ENCODE results near the gene MAP3K20.
"Not testable (repeated sequence)": the region's sequence is repeated elsewhere in the genome, so short reads cannot be mapped to it uniquely, and the experiment has no call there.

MAP3K20 gene

GRCh38 chr2:173290518-173290917 is 214.9 kb downstream of the MAP3K20 start:
- H3K9me3 ChIP-seq (ENCODE audit: low read length), result no peaks in the 10 kb centered on the region
- no peaks in the 10 kb centered on the region for H3K27me3 ChIP-seq (ENCODE audit: insufficient read depth, low read length)
- no peaks in the 10 kb centered on the region for H3K4me1 ChIP-seq (ENCODE audit: insufficient read depth, low read length)
- no peak overlapping the region for H3K4me3 ChIP-seq (ENCODE audit: low read length)
- no peaks in the 10 kb centered on the region for H3K36me3 ChIP-seq (ENCODE audit: insufficient read depth, low read length)
- H2AFZ ChIP-seq (ENCODE audit: low read depth, low read length), result no peak overlapping the region

GRCh38 chr2:173291412-173291811 is 215.8 kb downstream of the MAP3K20 start:
- Histone ChIP-seq H3K36me3 (ENCODE audit: insufficient read depth, low read length) (no peaks in the 10 kb centered on the region), H3K4me3 (ENCODE audit: low read length) (no peak overlapping the region), H2AFZ (ENCODE audit: low read depth, low read length) (no peak overlapping the region), H3K4me1 (ENCODE audit: insufficient read depth, low read length) (no peaks in the 10 kb centered on the region), H3K27me3 (ENCODE audit: insufficient read depth, low read length) (no peaks in the 10 kb centered on the region), H3K9me3 (ENCODE audit: low read length) (no peaks in the 10 kb centered on the region)

GRCh38 chr2:173296235-173296634 is 220.6 kb downstream of the MAP3K20 start:
- no peaks in the 10 kb centered on the region for H3K4me1 ChIP-seq (ENCODE audit: insufficient read depth, low read length)
- H3K27me3 ChIP-seq (ENCODE audit: insufficient read depth, low read length), result no peaks in the 10 kb centered on the region
- peaks cover 11% of the 10 kb centered on the region for H3K9me3 ChIP-seq (ENCODE audit: low read length)
- H3K36me3 ChIP-seq (ENCODE audit: insufficient read depth, low read length), result no peaks in the 10 kb centered on the region
- H3K4me3 ChIP-seq (ENCODE audit: low read length), result no peak overlapping the region
- no peak overlapping the region for H2AFZ ChIP-seq (ENCODE audit: low read depth, low read length)

GRCh38 chr2:173298536-173299097 is 223.0 kb downstream of the MAP3K20 start:
- Histone ChIP-seq H3K27me3 (ENCODE audit: insufficient read depth, low read length) (no peaks in the 10 kb centered on the region), H3K4me3 (ENCODE audit: low read length) (no peak overlapping the region), H3K4me1 (ENCODE audit: insufficient read depth, low read length) (no peaks in the 10 kb centered on the region), H3K9me3 (ENCODE audit: low read length) (peaks cover 11% of the 10 kb centered on the region), H2AFZ (ENCODE audit: low read depth, low read length) (no peak overlapping the region), H3K36me3 (ENCODE audit: insufficient read depth, low read length) (no peaks in the 10 kb centered on the region)

GRCh38 chr2:173299764-173300163 is 224.1 kb downstream of the MAP3K20 start:
- Histone ChIP-seq H2AFZ (ENCODE audit: low read depth, low read length) (no peak overlapping the region), H3K4me3 (ENCODE audit: low read length) (no peak overlapping the region), H3K27me3 (ENCODE audit: insufficient read depth, low read length) (no peaks in the 10 kb centered on the region), H3K9me3 (ENCODE audit: low read length) (peaks cover 11% of the 10 kb centered on the region), H3K4me1 (ENCODE audit: insufficient read depth, low read length) (no peaks in the 10 kb centered on the region), H3K36me3 (ENCODE audit: insufficient read depth, low read length) (no peaks in the 10 kb centered on the region)

GRCh38 chr2:173300458-173300857 is 224.8 kb downstream of the MAP3K20 start:
- Histone ChIP-seq H3K27me3 (ENCODE audit: insufficient read depth, low read length) (no peaks in the 10 kb centered on the region), H3K4me3 (ENCODE audit: low read length) (no peak overlapping the region), H3K9me3 (ENCODE audit: low read length) (peaks cover 11% of the 10 kb centered on the region), H3K36me3 (ENCODE audit: insufficient read depth, low read length) (no peaks in the 10 kb centered on the region), H2AFZ (ENCODE audit: low read depth, low read length) (no peak overlapping the region), H3K4me1 (ENCODE audit: insufficient read depth, low read length) (no peaks in the 10 kb centered on the region)

- not testable (repeated sequence) for H3K36me3 ChIP-seq (ENCODE audit: insufficient read depth, low read length); H2AFZ ChIP-seq (ENCODE audit: low read depth, low read length); H3K27me3 ChIP-seq (ENCODE audit: insufficient read depth, low read length); H3K4me1 ChIP-seq (ENCODE audit: insufficient read depth, low read length); H3K4me3 ChIP-seq (ENCODE audit: low read length)
- H3K9me3 ChIP-seq (ENCODE audit: low read length), result peaks cover 11% of the 10 kb centered on the region
Measured at GRCh38 chr2:173301549-173301948, 225.9 kb downstream of the MAP3K20 start.

GRCh38 chr2:173305303-173305702 is 229.7 kb downstream of the MAP3K20 start:
- Histone ChIP-seq H3K9me3 (ENCODE audit: low read length) (peaks cover 6% of the 10 kb centered on the region), H3K4me1 (ENCODE audit: insufficient read depth, low read length) (no peaks in the 10 kb centered on the region), H3K4me3 (ENCODE audit: low read length) (no peak overlapping the region), H3K27me3 (ENCODE audit: insufficient read depth, low read length) (peaks cover 5% of the 10 kb centered on the region), H3K36me3 (ENCODE audit: insufficient read depth, low read length) (no peaks in the 10 kb centered on the region), H2AFZ (ENCODE audit: low read depth, low read length) (no peak overlapping the region)

- peaks cover 5% of the 10 kb centered on the region for H3K27me3 ChIP-seq (ENCODE audit: insufficient read depth, low read length)
- no peaks in the 10 kb centered on the region for H3K36me3 ChIP-seq (ENCODE audit: insufficient read depth, low read length)
- no peaks in the 10 kb centered on the region for H3K4me1 ChIP-seq (ENCODE audit: insufficient read depth, low read length)
- no peak overlapping the region for H2AFZ ChIP-seq (ENCODE audit: low read depth, low read length)
- no peak overlapping the region for H3K4me3 ChIP-seq (ENCODE audit: low read length)
- H3K9me3 ChIP-seq (ENCODE audit: low read length), result peaks cover 2% of the 10 kb centered on the region
Measured at GRCh38 chr2:173307293-173307692, 231.6 kb downstream of the MAP3K20 start.

- not testable (repeated sequence) for H3K36me3 ChIP-seq (ENCODE audit: insufficient read depth, low read length); H2AFZ ChIP-seq (ENCODE audit: low read depth, low read length); H3K4me3 ChIP-seq (ENCODE audit: low read length); H3K9me3 ChIP-seq (ENCODE audit: low read length); H3K4me1 ChIP-seq (ENCODE audit: insufficient read depth, low read length); H3K27me3 ChIP-seq (ENCODE audit: insufficient read depth, low read length)
Measured at GRCh38 chr2:173309370-173309769, 233.7 kb downstream of the MAP3K20 start.

- no peak overlapping the region for H2AFZ ChIP-seq (ENCODE audit: low read depth, low read length)
- H3K27me3 ChIP-seq (ENCODE audit: insufficient read depth, low read length), result no peaks in the 10 kb centered on the region
- no peaks in the 10 kb centered on the region for H3K4me1 ChIP-seq (ENCODE audit: insufficient read depth, low read length)
- H3K4me3 ChIP-seq (ENCODE audit: low read length), result no peak overlapping the region
- no peaks in the 10 kb centered on the region for H3K36me3 ChIP-seq (ENCODE audit: insufficient read depth, low read length)
- peaks cover 2% of the 10 kb centered on the region for H3K9me3 ChIP-seq (ENCODE audit: low read length)
Measured at GRCh38 chr2:173311844-173312606, 236.4 kb downstream of the MAP3K20 start.

All from neuron (in vitro differentiated cells).